ENCODE measurements around the gene SOCS1.
A peak's percentile ranks its signal among the peaks of the same experiment; 100 is the strongest.

Gene SOCS1

DNA sequence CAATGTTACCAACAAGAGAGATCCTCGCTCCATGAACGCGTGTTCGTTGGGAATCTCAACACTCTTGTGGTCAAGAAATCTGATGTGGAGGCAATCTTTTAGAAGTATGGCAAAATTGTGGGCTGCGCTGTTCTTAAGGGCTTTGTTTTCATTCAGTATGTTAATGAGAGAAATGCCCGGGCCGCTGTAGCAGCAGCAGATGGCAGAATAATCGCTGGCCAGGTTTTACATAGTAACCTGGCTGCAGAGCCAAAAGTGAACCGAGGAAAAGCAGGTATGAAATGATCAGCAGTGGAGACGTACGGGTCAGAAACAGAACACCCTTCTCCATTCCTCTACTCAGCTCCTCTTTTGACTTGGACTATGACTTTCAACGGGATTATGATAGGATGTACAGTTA, 13.3 kb downstream of the SOCS1 start:
- no peak for DNase-seq

DNA sequence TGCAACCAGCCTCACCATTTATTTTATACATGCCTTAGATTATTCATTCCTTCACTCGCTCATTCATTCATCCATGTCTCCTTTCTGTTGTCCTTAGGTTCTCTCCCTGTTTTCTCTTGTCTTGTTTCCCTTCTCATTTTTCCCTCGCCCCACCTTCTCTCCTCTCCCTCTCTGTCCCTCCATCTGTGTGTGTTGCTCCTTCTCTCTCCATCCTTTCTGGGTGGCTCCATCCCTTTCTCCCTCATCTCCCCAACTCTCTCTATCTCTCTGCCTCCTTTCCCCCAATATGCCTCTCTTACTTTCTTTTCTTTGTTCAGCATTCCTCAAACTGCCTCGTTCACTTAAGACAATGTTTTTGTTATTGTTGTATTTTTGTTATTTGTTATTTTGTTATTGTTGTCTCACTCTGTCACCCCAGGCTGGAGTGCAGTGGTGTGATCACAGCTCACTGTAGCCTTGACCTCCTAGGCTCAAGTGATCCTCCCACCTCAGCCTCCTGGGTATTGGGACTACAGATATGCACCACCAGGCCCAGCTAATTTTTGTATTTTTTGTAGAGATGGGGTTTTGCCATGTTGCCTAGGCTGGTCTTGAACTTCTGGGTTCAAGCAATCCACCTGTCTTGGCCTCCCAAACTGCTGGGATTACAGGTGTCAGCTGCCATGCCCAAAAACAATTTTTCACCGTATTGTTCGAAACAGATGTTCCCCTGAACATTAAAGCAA, 14.4 kb downstream of the SOCS1 start:
- DNase-seq, result no peak

DNA sequence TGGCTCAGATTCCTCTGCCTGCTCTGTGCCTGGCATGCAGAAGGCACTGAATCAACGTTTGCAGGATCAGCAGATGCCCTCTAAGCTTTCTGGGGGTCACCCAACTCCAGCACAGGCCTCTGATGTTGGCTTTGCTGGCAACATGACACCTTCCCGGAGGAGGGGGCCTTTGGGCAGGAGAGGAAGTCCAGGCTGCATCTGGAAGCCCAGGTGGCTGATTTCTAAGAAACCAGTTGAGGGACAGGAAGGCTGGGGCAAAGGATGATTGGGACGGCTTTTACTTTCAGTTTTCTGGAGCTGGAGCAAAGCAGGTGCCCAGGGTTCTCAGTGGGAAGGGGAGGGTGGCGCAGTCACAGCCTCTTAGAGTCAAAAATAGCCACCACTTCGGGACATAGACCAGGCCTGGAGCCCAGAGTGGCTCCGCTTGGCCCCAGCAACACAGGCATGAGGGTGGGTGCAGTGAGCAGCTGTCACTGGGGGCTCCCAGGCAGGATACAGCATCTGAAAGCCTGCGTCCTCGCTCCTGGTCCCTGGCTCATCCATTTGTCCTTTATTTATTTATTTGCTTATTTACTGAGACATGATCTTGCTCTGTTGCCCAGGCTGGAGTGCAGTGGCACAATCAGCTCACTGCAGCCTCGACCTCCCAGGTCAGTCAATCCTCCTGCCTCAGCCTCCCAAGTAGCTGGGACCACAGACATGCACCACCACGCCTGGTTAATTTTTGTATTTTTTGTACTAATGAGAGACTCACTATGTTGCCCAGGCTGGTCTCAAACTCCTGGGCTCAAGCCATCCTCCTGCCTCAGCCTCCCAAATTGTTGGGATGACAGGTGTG, 15.1 kb downstream of the SOCS1 start:
- DNase-seq, result peak in 1 of 2 donors; percentile 28

DNA sequence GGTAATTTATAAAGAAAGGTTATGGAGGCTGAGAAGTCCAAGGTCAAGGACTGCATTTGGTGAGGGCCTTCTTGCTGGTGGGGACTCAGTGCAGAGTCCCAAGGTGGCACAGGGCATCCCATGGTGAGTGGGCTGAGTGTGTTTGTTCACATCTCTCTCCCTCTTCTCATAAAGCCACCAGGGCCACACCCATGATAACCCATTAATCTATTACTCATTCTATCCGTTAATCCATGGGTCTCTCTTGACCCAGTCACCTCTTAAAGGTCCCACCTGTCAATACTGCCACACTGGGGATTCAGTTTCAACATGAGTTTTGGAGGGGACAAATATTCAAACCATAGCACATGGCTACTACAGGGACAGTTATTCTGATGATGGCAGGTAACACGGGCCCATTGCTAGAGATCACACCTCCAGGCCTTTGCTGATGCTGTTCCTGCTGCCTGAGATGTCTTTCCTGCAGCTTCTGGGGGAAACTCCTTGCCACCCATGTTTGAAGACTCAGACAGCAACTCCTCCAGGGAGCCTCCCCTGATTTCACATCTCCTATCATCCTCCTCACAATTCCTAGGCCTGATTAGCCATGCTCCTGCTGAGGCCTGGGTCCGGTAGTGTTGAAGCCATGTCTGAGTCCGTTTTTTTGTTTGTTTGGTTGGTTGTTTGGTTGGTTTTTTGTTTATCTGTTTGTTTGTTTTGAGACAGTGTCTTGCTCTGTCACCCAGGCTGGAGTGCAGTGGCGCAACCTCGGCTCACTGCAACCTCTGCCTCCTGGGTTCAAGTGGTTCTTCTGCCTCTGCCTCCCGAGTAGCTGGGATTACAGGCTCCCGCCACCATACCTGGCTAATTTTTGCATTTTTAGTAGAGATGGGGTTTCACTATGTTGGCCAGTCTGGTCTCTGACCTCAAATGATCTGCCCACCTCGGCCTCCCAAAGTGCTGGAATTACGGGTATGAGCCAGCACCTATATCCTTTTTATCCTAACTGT, 16.1 kb downstream of the SOCS1 start:
- DNase-seq, result no peak

GRCh38 chr16:11238272-11239202, 17.5 kb downstream of the SOCS1 start:
- no peak for DNase-seq

- DNase-seq, result peak in 1 of 2 donors; percentile 59
Observed at GRCh38 chr16:11236461-11237254, 19.3 kb downstream of the SOCS1 start.

- DNase-seq, result no peak
Observed at GRCh38 chr16:11235703-11235991, 20.4 kb downstream of the SOCS1 start.

- no peak for DNase-seq
Observed at GRCh38 chr16:11234884-11235702, 20.9 kb downstream of the SOCS1 start.

GRCh38 chr16:11233727-11234376, 22.2 kb downstream of the SOCS1 start:
- DNase-seq, result peak; percentile 48 to 63

GRCh38 chr16:11232852-11233726, 22.9 kb downstream of the SOCS1 start:
- peak; percentile 92 for DNase-seq

GRCh38 chr16:11232302-11232851, 23.6 kb downstream of the SOCS1 start:
- no peak for DNase-seq

- no peak for DNase-seq
Observed at GRCh38 chr16:11231367-11231970, 24.5 kb downstream of the SOCS1 start.

GRCh38 chr16:11229906-11230305, 26.1 kb downstream of the SOCS1 start:
- DNase-seq, result no peak

DNA sequence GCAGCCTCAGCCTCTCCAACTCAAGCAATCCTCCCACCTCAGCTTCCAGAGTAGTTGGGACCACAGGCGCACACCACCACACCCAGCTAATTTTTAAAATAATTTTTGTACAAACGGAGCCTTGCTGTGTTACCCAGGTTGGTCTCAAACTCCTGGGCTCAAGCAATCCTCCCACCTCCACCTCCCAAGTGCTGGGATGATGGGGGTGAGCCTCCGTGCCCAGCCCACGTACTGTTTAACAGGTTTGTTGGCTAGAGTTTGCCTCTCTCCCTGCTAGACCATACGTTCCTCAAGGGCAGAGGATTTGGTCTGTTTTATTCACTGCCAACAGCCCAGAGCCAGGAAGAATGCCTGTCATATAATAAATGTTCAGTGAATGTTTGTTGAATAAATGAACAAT, 26.6 kb downstream of the SOCS1 start:
- no peak for DNase-seq

DNA sequence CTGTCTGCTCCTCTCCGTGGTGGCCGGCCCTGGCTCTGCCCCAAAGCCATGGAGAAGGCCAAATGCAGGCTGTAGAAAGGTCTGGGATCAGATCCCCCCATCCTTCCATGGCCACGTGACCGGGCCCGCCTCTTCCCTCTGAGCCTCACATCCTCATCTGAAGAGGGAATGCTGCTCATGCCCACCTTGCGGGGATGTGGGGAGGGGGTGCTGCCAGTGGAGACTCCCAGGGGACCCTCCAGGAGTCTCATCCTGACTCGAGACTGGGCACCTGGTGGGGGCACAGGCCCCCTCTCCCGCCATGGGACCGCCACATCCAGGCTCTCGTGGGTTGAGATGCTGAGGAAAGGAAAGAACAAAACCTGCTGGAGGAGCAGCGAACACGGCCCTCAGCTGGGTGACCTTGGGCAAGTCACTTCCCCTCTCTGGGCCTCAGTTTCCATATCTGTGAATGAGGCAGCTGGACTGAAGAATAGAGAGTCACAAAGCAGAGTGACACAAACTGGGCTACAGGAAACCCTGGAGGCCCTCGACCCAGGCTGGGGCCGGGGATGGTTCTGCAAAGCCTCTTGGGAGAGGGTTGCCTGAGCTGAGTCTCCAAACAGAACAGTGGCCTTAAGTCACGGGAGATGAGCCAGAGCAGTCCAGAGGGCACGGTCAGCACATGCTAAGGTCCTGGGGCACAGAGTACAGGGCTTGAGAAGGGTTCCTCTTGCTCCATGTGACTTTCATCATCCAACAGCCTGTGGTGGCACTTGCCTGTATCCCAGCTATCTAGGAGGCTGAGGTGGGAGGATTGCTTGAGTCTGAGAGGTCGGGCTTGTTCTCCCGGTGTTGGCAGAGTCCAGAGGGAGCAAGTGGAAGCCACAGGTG, 30.1 kb downstream of the SOCS1 start:
- no peak for DNase-seq

- peak; percentile 86 to 88 for DNase-seq
Observed at GRCh38 chr16:11224894-11225676, 30.9 kb downstream of the SOCS1 start.
